ENCODE data around the gene LAMA3.

LAMA3 gene

GRCh38 chr18:23871410-23871809 is 182.2 kb downstream of the LAMA3 start (continued):
- TF ChIP-seq ZNF391 (tag by site-specific recombination; IDR thresholded peaks at IDR 0.05; ENCODE audit: borderline replicate concordance, low read depth) (no peak), BCL6B (tag by site-specific recombination; IDR thresholded peaks at IDR 0.05) (peak; percentile 41; the same call in 1 of the 2 replicates), OSR2 (tag by site-specific recombination; IDR thresholded peaks at IDR 0.05) (peak; percentile 53; the same call in 1 of the 2 replicates), ZNF398 (tag by site-specific recombination; IDR thresholded peaks at IDR 0.05) (0 out of 2 replicates have a peak, but pooled peaks have one; percentile 14), GLIS1 (tag by site-specific recombination; IDR thresholded peaks at IDR 0.05) (peak; percentile 80), SP7 (tag by site-specific recombination; IDR thresholded peaks at IDR 0.05) (0 out of 2 replicates have a peak, but pooled peaks have one; percentile 37), ZNF394 (tag by site-specific recombination; IDR thresholded peaks at IDR 0.05; ENCODE audit: borderline replicate concordance) (no peak)

GRCh38 chr18:23872701-23873550 is 183.7 kb downstream of the LAMA3 start:
- ChIA-PET CTCF (no interaction called here), POLR2A (no interaction called here)
- H3K27ac ChIP-seq (ENCODE audit: extremely low read depth, low read depth, low read length): peak overlapping the region; percentile 19; the same call in 1 of the 2 replicates
- TF ChIP-seq ZNF280C (tag by site-specific recombination; IDR thresholded peaks at IDR 0.05) (no peak), ZNF266 (tag by site-specific recombination; IDR thresholded peaks at IDR 0.05; ENCODE audit: low read depth) (no peak), ZNF274 (IDR thresholded peaks at IDR 0.05; ENCODE audit: low read length) (no peak), ZNF274 (tag by site-specific recombination; IDR thresholded peaks at IDR 0.05; ENCODE audit: borderline replicate concordance) (no peak), KLF1 (tag by site-specific recombination; IDR thresholded peaks at IDR 0.05) (peak; percentile 77), SP2 (tag by site-specific recombination; IDR thresholded peaks at IDR 0.05) (peak; percentile 18; the same call in 1 of the 2 replicates), ZNF138 (tag by site-specific recombination; IDR thresholded peaks at IDR 0.05; ENCODE audit: borderline replicate concordance) (no peak), ZSCAN23 (tag by site-specific recombination; IDR thresholded peaks at IDR 0.05) (no peak), ZFHX2 (tag by site-specific recombination; conservative IDR thresholded peaks at IDR 0.05) (peak; percentile 83), MEIS1 (CRISPR knock-in tag; IDR thresholded peaks at IDR 0.05; ENCODE audit: borderline replicate concordance) (no peak), ZNF558 (tag by site-specific recombination; IDR thresholded peaks at IDR 0.05) (no peak), SP7 (tag by site-specific recombination; IDR thresholded peaks at IDR 0.05) (0 out of 2 replicates have a peak, but pooled peaks have one; percentile 23), ZNF398 (tag by site-specific recombination; IDR thresholded peaks at IDR 0.05) (no peak), KLF17 (tag by site-specific recombination; IDR thresholded peaks at IDR 0.05) (0 out of 2 replicates have a peak, but pooled peaks have one; percentile 55), EGR2 (tag by site-specific recombination; IDR thresholded peaks at IDR 0.05; ENCODE audit: low read depth) (peak; percentile 86), ZSCAN16 (tag by site-specific recombination; IDR thresholded peaks at IDR 0.05) (no peak), ZSCAN30 (tag by site-specific recombination; IDR thresholded peaks at IDR 0.05) (no peak), REPIN1 (tag by site-specific recombination; IDR thresholded peaks at IDR 0.05; ENCODE audit: low read depth) (no peak), ZNF302 (tag by site-specific recombination; IDR thresholded peaks at IDR 0.05; ENCODE audit: low read depth) (no peak), ZEB2 (tag by site-specific recombination; IDR thresholded peaks at IDR 0.05) (no peak), ZNF211 (tag by site-specific recombination; IDR thresholded peaks at IDR 0.05; ENCODE audit: low read depth) (no peak), ZNF626 (tag by site-specific recombination; IDR thresholded peaks at IDR 0.05) (no peak)
- H3K4me3 ChIP-seq (ENCODE audit: low read depth, low read length): no peak overlapping the region
- no peaks in the 10 kb centered on the region for H3K9me3 ChIP-seq (ENCODE audit: control insufficient read depth, insufficient read depth, low read depth, low read length)
- peaks cover 0 to 14% of the 10 kb centered on the region in 2 experiments for H3K36me3 ChIP-seq (ENCODE audit: control insufficient read depth in 2 of 2, insufficient read depth in 1 of 2, low read length in 2 of 2)
- H3K4me1 ChIP-seq (ENCODE audit: control insufficient read depth, insufficient read depth, low read length): peaks cover 31% of the 10 kb centered on the region
